ENCODE measurements around the gene CTU2. TPM values are rescaled to one million over a fixed set of nuclear protein-coding genes. Genes with fewer than 3 reads are reported as not detected.

The CTU2 gene
- polyA plus RNA-seq, 1 donor from 2014 or later = 26.3 TPM

GRCh38 chr16:88695753-88696152 lies 10.6 kb upstream of the CTU2 start:
- Histone ChIP-seq H3K9me2 (ENCODE audit: insufficient read depth, low read length) (no peaks in the 10 kb centered on the region), H3K9ac (ENCODE audit: low read length) (no peak overlapping the region), H3K27ac (ENCODE audit: low read length) (no peak overlapping the region), H3K36me3 (ENCODE audit: insufficient read depth, low read length) (no peaks in the 10 kb centered on the region), H3K79me2 (replicated peaks; ENCODE audit: insufficient read depth, low read length) (no peaks in the 10 kb centered on the region), H3K4me3 (ENCODE audit: low read length) (no peak overlapping the region), H4K20me1 (ENCODE audit: insufficient read depth) (no peaks in the 10 kb centered on the region), H3K27me3 (ENCODE audit: insufficient read depth, low read depth, low read length) (no peaks in the 10 kb centered on the region), H2AFZ (ENCODE audit: low read depth, low read length) (no peak overlapping the region), H3K9me3 (ENCODE audit: low read length) (no peaks in the 10 kb centered on the region), H3F3A (ENCODE audit: insufficient read depth, low read length, poor library complexity, severe bottlenecking) (no peaks in the 10 kb centered on the region), H3K4me2 (ENCODE audit: low read length) (no peak overlapping the region)
- TF ChIP-seq POLR2AphosphoS5 (IDR thresholded peaks at IDR 0.05) (no peak), TAF1 (IDR thresholded peaks at IDR 0.05; ENCODE audit: low read depth) (no peak), REST (IDR thresholded peaks at IDR 0.05; ENCODE audit: borderline replicate concordance) (no peak), EZH2 (IDR thresholded peaks at IDR 0.05; ENCODE audit: borderline replicate concordance, insufficient read depth, low read length, poor library complexity, severe bottlenecking) (no peak), SMC3 (conservative IDR thresholded peaks at IDR 0.05; ENCODE audit: poor library complexity) (no peak), EP300 (conservative IDR thresholded peaks at IDR 0.05; ENCODE audit: poor library complexity, severe bottlenecking) (no peak), MXI1 (conservative IDR thresholded peaks at IDR 0.05; ENCODE audit: poor library complexity, severe bottlenecking) (no peak), RAD21 (conservative IDR thresholded peaks at IDR 0.05) (no peak), CTCF (IDR thresholded peaks at IDR 0.05; ENCODE audit: poor library complexity, severe bottlenecking) (no peak)

- Histone ChIP-seq H3K4me2 (ENCODE audit: low read length) (no peak overlapping the region), H3K9me2 (ENCODE audit: insufficient read depth, low read length) (no peaks in the 10 kb centered on the region), H4K20me1 (ENCODE audit: insufficient read depth) (no peaks in the 10 kb centered on the region), H3K36me3 (ENCODE audit: insufficient read depth, low read length) (no peaks in the 10 kb centered on the region), H2AFZ (ENCODE audit: low read depth, low read length) (no peak overlapping the region), H3K27ac (ENCODE audit: low read length) (no peak overlapping the region), H3K9me3 (ENCODE audit: low read length) (no peaks in the 10 kb centered on the region), H3K27me3 (ENCODE audit: insufficient read depth, low read depth, low read length) (no peaks in the 10 kb centered on the region), H3K4me3 (ENCODE audit: low read length) (no peak overlapping the region), H3K79me2 (replicated peaks; ENCODE audit: insufficient read depth, low read length) (no peaks in the 10 kb centered on the region), H3F3A (ENCODE audit: insufficient read depth, low read length, poor library complexity, severe bottlenecking) (no peaks in the 10 kb centered on the region), H3K9ac (ENCODE audit: low read length) (no peak overlapping the region)
- TF ChIP-seq MXI1 (conservative IDR thresholded peaks at IDR 0.05; ENCODE audit: poor library complexity, severe bottlenecking) (no peak), POLR2AphosphoS5 (IDR thresholded peaks at IDR 0.05) (no peak)
Measured at GRCh38 chr16:88696441-88696840, 9.9 kb upstream of the CTU2 start.

All from neural cell (in vitro differentiated cells).